Suppressor macrophage treated with lipopolysaccharide for 4 hours (primary cell): ENCODE measurements around the gene BRD7.
A peak's percentile ranks its signal among the peaks of the same experiment; 100 is the strongest.

Experiments
- DNase-seq: peaks from one replicate; pipeline ENCODE4 v3.0.0-alpha.2; 2020

BRD7 gene

GRCh38 chr16:50270510-50271147 lies 98.2 kb downstream of the BRD7 start:
- no peak for DNase-seq

- DNase-seq = no peak
Observed at GRCh38 chr16:50269769-50270509, 98.8 kb downstream of the BRD7 start.

GRCh38 chr16:50269061-50269705 lies 99.6 kb downstream of the BRD7 start:
- no peak for DNase-seq

GRCh38 chr16:50268352-50268751 lies 100.4 kb downstream of the BRD7 start:
- DNase-seq = no peak

GRCh38 chr16:50267651-50268050 lies 101.1 kb downstream of the BRD7 start:
- no peak for DNase-seq

- no peak for DNase-seq
Observed at GRCh38 chr16:50267151-50267631, 101.6 kb downstream of the BRD7 start.

GRCh38 chr16:50266337-50267091 lies 102.3 kb downstream of the BRD7 start, which contains the start of gene ADCY7:
TSS of gene ADCY7 (plus strand) at chr16:50266551. CDS start at chr16:50288180, 21,629 bp downstream.
- peak; percentile 79 for DNase-seq
